Natural killer cell treated with Interleukin-12 subunit alpha and Interleukin-12 subunit beta and Interleukin-15 and Interleukin-18, amount 100 ng/mL, for 72 hours (primary cell): Measurements from ENCODE around the gene ELK3. TPM values are rescaled to one million over a fixed set of nuclear protein-coding genes. Genes with fewer than 3 reads are reported as not detected.

Experiments used
- ATAC-seq, 2 donors: fragments of 150-1000 bp; cut with Tn5 transposase in 1 of 2; sonication (Bioruptor Pico), chemical (Tn5 transposase) in 1 of 2; 2 replicates each; pipeline ENCODE4 v1.10.0; 2021
- DNase-seq: peaks from one replicate; pipeline ENCODE4 v3.0.0; 2022; ENCODE audit warnings: low spot score
- H3K27ac Mint-ChIP-seq, 2 donors: 1 replicate in 1 of 2; 2 replicates in 1 of 2; pipeline ENCODE4 v1.8.0; 2022; ENCODE audit warnings: mixed read lengths in 2 of 2, mild to moderate bottlenecking in 1 of 2, moderate library complexity in 1 of 2
- H3K27me3 Mint-ChIP-seq, 2 donors: 1 replicate in 1 of 2; 2 replicates in 1 of 2; pipeline ENCODE4 v1.8.0; 2022; ENCODE audit warnings: mixed read lengths in 2 of 2
- H3K36me3 Mint-ChIP-seq: one replicate; pipeline ENCODE4 v1.8.0; 2022; ENCODE audit warnings: mixed read lengths
- H3K4me1 Mint-ChIP-seq, 2 donors: 1 replicate in 1 of 2; 2 replicates in 1 of 2; pipeline ENCODE4 v1.8.0; 2022; ENCODE audit warnings: low read depth in 2 of 2, mixed read lengths in 2 of 2, mild to moderate bottlenecking in 1 of 2
- H3K4me3 Mint-ChIP-seq: one replicate; pipeline ENCODE4 v1.8.0; 2022; ENCODE audit warnings: mixed read lengths
- H3K9me3 Mint-ChIP-seq: 2 replicates; pipeline ENCODE4 v1.8.0; 2022; ENCODE audit warnings: mixed read lengths
- total RNA-seq, 2 donors: library from RNA; stranded (reverse); gene quantifications; one replicate each; pipeline ENCODE4 v1.2.3, GENCODE V29; 2022

The ELK3 gene
- total RNA-seq, 2 donors from 2014 or later, result 16.0 to 21.6 TPM

GRCh38 chr12:96237465-96238077, 43.4 kb downstream of the ELK3 start:
- Mint-ChIP-seq H3K4me1 (peaks cover 60 to 76% of the 10 kb centered on the region in 2 donors), H3K9me3 (no peaks in the 10 kb centered on the region), H3K36me3 (no peaks in the 10 kb centered on the region), H3K27me3 (no peaks in the 10 kb centered on the region), H3K27ac (peak overlapping the region; percentile 36 to 60), H3K4me3 (peak overlapping the region; percentile 74)
- DNase-seq, result peak; percentile 84
- ATAC-seq, result peak; percentile 74 to 77

DNA sequence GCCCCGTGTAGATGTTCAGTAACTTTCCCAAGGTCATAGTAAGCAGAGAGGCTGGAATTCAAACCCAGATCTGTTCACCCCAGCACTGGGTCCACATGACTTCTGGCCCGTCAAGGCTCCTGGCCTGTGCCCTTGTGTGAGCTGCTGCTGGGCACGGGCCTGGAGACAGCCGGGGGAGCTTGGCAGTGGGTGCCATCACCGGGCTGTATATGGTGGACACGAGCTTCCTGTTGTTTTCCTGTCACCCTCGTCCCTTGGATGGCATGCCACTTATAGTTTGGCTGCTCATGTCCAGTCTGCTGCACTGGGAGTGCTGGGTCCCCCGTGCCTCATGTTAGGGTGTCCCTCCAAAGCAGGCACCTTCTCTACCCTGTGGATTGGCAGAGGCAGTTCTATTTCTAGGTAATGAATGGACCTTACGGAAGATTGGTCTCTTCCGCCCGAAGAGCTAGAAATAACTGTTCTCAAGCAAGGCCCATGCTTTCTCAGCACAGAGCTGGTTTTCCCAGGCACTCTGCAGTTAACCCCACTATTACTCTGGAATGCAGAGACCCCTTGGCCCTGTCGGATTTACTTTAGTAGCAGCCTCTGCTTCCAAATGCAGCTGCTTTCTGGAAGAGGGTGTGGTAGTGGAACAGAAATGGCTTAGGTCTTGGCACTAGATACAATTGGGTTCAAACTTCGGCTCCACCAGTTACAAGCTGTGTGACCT, 44.3 kb downstream of the ELK3 start:
- H3K9me3 Mint-ChIP-seq, result no peaks in the 10 kb centered on the region
- no peak for ATAC-seq
- no peak for DNase-seq
- H3K27me3 Mint-ChIP-seq, result no peaks in the 10 kb centered on the region
- peaks cover 68 to 85% of the 10 kb centered on the region in 2 donors for H3K4me1 Mint-ChIP-seq
- H3K4me3 Mint-ChIP-seq, result peak overlapping the region; percentile 74
- H3K27ac Mint-ChIP-seq, result peak overlapping the region; percentile 36 to 60
- no peaks in the 10 kb centered on the region for H3K36me3 Mint-ChIP-seq

- H3K36me3 Mint-ChIP-seq, result no peaks in the 10 kb centered on the region
- no peaks in the 10 kb centered on the region for H3K27me3 Mint-ChIP-seq
- DNase-seq, result no peak
- no peak for ATAC-seq
- peaks cover 68 to 79% of the 10 kb centered on the region in 2 donors for H3K4me1 Mint-ChIP-seq
- peak overlapping the region; percentile 68 to 76 for H3K27ac Mint-ChIP-seq
- H3K4me3 Mint-ChIP-seq, result peak overlapping the region; percentile 30
- H3K9me3 Mint-ChIP-seq, result no peaks in the 10 kb centered on the region
Measured at GRCh38 chr12:96239711-96240635, 45.8 kb downstream of the ELK3 start.

DNA sequence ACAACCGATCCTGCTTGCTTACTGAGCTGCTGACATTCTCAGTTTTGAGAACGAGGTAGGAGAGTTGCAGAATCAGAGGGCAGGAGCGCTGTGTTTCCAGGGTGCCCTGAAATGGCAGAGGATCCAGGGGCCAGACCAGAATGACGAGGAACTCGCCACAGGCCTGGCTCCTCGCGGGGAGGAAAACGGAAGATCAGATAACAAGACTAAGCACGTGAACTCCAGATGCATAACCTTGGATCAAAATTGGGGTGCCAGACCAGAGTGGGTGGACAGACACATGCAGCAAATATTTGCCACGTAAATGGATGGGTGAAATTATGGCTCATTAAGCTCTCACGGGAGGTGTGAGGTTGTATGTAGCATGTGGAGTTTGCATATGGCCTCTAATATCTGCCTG, 46.5 kb downstream of the ELK3 start:
- H3K4me1 Mint-ChIP-seq, result peaks cover 67 to 73% of the 10 kb centered on the region in 2 donors
- no peaks in the 10 kb centered on the region for H3K36me3 Mint-ChIP-seq

DNA sequence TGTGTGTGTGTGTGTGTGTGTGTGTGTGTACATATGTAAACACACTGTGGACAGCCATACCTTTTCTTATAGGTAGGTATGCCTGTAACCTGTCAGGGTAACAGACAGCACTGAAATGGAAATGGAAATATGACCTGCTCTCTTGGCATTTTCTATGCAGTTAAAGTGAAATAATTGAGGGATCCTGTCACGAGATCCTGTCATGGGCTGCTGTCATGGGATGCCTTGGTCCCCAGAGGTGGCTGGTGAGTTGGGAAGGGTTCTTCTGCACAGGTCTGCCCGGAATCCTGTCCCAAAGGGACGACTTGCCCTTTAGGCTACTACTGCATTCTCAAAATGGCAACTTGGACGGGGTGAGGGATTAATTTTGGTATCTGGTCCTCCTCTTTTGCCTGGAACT, 47.3 kb downstream of the ELK3 start:
- Mint-ChIP-seq H3K27me3 (no peaks in the 10 kb centered on the region), H3K36me3 (no peaks in the 10 kb centered on the region), H3K9me3 (no peaks in the 10 kb centered on the region), H3K27ac (peak overlapping the region; percentile 68 to 76), H3K4me3 (peak overlapping the region; percentile 82), H3K4me1 (peaks cover 61 to 66% of the 10 kb centered on the region in 2 donors)
- no peak for DNase-seq
- no peak for ATAC-seq

More for the DNA sequence above, 46.5 kb downstream of the ELK3 start:
- Mint-ChIP-seq H3K27me3 (no peaks in the 10 kb centered on the region), H3K9me3 (no peaks in the 10 kb centered on the region), H3K4me3 (peak overlapping the region; percentile 30), H3K27ac (peak overlapping the region; percentile 68 to 76)
- ATAC-seq, result no peak
- no peak for DNase-seq

DNA sequence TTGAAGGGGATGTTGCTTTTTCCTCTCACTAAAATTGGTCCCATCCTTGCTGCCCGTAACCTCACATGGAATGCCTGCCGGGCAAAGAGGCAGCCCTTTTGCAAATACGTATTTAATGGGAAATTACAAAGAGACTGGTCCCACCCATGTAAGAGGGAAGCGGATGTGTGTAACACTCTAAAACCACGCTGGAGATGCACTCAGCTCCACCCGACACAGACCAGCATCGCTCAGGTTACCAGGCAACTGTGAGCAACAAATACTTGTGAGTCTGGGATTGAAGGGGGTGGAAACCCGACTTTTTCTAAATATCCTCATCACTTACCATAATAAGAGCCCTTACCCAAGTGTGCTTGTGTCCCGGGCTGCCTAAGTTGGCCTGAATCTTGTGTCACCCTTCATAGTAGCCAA, 47.7 kb downstream of the ELK3 start:
- DNase-seq (peak; percentile 82), ATAC-seq (peak; percentile 92 to 97)
- Mint-ChIP-seq H3K27me3 (no peaks in the 10 kb centered on the region), H3K36me3 (no peaks in the 10 kb centered on the region), H3K4me1 (peaks cover 58 to 66% of the 10 kb centered on the region in 2 donors), H3K4me3 (peak overlapping the region; percentile 82), H3K27ac (peak overlapping the region; percentile 68 to 76), H3K9me3 (no peaks in the 10 kb centered on the region)

DNA sequence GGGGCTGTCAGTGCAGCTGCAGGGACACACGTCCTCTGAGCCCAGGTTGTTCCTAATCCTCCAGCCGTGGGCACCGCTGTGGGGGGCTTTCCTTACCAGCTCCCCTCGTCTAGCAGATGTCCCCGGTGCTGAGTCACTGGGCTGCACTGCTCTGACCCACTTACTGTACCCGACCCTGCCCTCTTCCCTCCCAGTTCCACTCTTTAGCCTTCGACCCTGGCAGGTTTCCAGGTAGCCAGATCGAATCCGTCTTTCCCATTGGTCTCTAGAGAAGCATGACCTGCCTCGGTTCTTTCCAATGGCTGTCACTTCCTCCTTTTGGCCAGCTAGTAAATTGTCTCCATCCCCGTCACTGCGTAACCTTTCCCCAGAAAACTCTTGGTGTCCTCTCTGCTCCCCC, 48.4 kb downstream of the ELK3 start:
- H3K9me3 Mint-ChIP-seq, result no peaks in the 10 kb centered on the region
- H3K4me1 Mint-ChIP-seq, result peaks cover 51 to 66% of the 10 kb centered on the region in 2 donors
- H3K4me3 Mint-ChIP-seq, result peak overlapping the region; percentile 82
- H3K27ac Mint-ChIP-seq, result peak overlapping the region; percentile 68 to 76
- no peaks in the 10 kb centered on the region for H3K27me3 Mint-ChIP-seq
- H3K36me3 Mint-ChIP-seq, result peaks cover 3% of the 10 kb centered on the region
- DNase-seq, result no peak
- no peak for ATAC-seq

DNA sequence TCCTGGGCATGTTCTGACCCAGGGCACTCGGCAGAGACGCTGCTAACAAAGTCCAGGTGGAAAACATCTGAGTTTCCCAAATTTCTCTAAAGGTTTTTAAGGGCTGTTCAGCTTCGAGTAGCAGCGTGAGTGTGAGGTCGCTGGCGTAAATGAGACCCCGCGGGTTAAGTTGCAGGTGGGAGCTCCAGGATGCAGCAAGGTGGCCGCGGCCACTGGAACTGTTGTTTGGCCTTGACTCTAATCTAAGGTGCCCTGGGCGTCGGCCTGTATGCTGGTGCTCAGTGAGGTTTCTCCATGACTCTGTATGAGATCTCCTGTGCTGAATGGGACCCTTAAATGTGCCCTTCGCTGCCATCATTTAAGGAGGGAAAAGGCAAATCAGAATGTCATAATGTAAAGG, 50.7 kb downstream of the ELK3 start:
- DNase-seq (no peak), ATAC-seq (no peak)
- no peak overlapping the region for H3K4me3 Mint-ChIP-seq
- H3K27ac Mint-ChIP-seq, result no peak overlapping the region
- peaks cover 8% of the 10 kb centered on the region for H3K36me3 Mint-ChIP-seq
- H3K9me3 Mint-ChIP-seq, result no peaks in the 10 kb centered on the region
- peaks cover 50 to 59% of the 10 kb centered on the region in 2 donors for H3K4me1 Mint-ChIP-seq
- H3K27me3 Mint-ChIP-seq, result no peaks in the 10 kb centered on the region

DNA sequence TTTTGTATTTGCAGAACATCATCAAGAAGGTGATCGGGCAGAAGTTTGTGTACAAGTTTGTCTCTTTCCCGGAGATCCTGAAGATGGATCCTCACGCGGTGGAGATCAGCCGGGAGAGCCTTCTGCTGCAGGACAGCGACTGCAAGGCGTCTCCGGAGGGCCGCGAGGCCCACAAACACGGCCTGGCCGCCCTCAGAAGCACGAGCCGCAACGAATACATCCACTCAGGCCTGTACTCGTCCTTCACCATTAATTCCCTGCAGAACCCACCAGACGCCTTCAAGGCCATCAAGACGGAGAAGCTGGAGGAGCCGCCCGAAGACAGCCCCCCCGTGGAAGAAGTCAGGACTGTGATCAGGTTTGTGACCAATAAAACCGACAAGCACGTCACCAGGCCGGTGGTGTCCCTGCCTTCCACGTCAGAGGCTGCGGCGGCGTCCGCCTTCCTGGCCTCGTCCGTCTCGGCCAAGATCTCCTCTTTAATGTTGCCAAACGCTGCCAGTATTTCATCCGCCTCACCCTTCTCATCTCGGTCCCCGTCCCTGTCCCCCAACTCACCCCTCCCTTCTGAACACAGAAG, 52.8 kb downstream of the ELK3 start:
- Mint-ChIP-seq H3K4me3 (no peak overlapping the region), H3K4me1 (peaks cover 46 to 57% of the 10 kb centered on the region in 2 donors), H3K9me3 (no peaks in the 10 kb centered on the region), H3K27me3 (no peaks in the 10 kb centered on the region), H3K27ac (peak overlapping the region in 1 of 2 donors; percentile 16), H3K36me3 (peaks cover 15% of the 10 kb centered on the region)
- DNase-seq (no peak), ATAC-seq (no peak)

- Mint-ChIP-seq H3K36me3 (peaks cover 20% of the 10 kb centered on the region), H3K27me3 (no peaks in the 10 kb centered on the region), H3K9me3 (no peaks in the 10 kb centered on the region), H3K27ac (no peak overlapping the region), H3K4me1 (peaks cover 44 to 56% of the 10 kb centered on the region in 2 donors), H3K4me3 (no peak overlapping the region)
- no peak for DNase-seq
- ATAC-seq, result peak in 1 of 2 donors; percentile 47
Measured at GRCh38 chr12:96247563-96247962, 53.4 kb downstream of the ELK3 start.

GRCh38 chr12:96248136-96248931, 54.2 kb downstream of the ELK3 start:
- Mint-ChIP-seq H3K27ac (no peak overlapping the region), H3K4me3 (no peak overlapping the region), H3K36me3 (peaks cover 20% of the 10 kb centered on the region), H3K4me1 (peaks cover 38 to 50% of the 10 kb centered on the region in 2 donors), H3K9me3 (no peaks in the 10 kb centered on the region), H3K27me3 (no peaks in the 10 kb centered on the region)
- ATAC-seq, result no peak
- no peak for DNase-seq

DNA sequence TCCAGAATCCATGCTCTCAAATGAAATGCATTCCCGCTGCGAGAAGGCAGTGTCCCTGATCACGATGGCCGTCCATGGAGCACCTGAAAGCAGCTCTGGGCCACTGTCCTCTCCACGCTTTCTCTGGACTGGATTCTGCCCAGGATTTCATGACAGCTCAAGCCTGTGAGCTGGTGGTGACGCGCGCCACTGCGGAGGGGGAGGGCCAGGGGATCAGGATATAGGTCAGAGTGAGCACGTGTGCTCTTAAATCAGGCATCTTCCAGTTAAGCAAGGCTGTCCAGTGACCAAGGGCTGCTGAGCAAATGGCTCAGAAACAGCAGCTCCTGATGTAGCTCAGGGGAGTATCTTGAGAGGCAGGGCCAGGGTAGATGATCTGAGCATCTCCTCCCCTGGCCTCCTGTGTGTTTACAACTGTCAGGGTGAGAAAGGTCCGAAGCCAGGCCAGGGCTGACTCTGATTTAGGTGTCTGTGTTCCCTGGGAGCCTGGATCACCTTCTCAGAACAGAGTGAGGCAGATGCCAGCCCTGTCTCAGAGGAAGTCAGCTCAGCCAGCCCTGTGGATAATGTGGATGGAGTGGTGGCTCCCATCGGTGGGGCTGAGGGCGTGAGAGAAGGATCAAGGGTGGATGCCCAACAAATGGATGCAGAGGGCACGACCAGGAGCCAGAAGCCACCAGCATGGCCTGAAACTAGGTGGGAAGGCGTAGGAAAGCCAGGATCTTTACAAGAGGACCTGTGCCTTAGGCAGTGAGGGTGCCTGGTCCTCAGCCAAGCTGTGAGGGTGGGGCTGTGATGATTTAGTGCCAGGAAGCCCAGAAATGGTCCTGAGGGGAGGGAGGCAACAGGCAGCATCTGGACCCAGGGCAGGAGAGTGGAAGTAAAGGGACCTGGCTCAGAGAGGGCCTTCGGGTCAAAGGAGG, 55.3 kb downstream of the ELK3 start:
- H3K27ac Mint-ChIP-seq, result peak overlapping the region; percentile 36
- no peaks in the 10 kb centered on the region for H3K27me3 Mint-ChIP-seq
- ATAC-seq, result no peak
- H3K4me3 Mint-ChIP-seq, result no peak overlapping the region
- no peaks in the 10 kb centered on the region for H3K9me3 Mint-ChIP-seq
- H3K4me1 Mint-ChIP-seq, result peaks cover 40 to 55% of the 10 kb centered on the region in 2 donors
- DNase-seq, result no peak
- peaks cover 20% of the 10 kb centered on the region for H3K36me3 Mint-ChIP-seq
